ENCODE data around the gene LOXL1. TPM values are rescaled to one million over a fixed set of nuclear protein-coding genes. Genes with fewer than 3 reads are reported as not detected.

Gene LOXL1
- total and polyA plus RNA-seq, 4 donors: 0.67 to 2.0 (median 1.4) TPM; not detected in 1

DNA sequence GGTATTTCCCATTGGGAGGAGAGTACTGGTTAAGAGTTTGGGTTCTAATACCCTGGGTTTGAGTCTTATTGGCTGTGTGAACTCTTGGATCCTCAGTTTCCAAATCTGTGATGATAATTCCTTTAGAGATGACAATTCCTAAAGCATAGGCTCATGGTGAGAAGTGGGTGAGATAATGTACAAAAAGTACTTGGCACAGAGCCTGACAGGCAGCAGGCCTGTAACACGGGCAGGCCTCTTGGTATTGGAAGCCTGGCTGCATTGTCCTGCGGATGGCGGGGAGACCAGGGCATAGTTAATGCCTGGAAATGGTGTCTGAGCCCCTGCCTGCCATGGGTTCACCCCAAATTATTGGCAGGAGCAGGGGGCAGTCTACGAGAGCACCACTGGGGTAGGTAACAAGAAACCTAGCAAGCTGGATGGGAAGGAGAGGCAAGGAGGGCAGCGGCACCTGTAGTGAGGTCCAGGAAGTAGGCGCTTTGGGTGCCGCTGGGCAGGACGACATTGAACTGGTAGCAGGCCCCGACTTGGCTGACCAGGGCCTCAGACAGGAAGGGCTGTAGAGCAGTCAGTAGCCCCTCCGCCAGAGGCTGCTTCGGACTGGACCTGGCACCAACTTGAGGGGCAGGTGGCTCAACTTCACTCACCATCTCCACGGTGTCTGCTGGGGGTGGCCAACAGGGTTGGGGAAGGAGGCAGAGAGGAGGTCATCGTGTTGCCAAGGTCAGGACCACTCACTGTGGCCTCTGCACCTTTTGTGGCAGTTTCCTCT, 58.1 kb downstream of the LOXL1 start:
- H3K36me3 ChIP-seq (ENCODE audit: control insufficient read depth in 4 of 4, insufficient read depth in 3 of 4, low read depth in 1 of 4, low read length in 3 of 4): peaks cover 0 to 20% (median 0%) of the 10 kb centered on the region in 4 donors
- H3K9ac ChIP-seq (ENCODE audit: low read depth in 1 of 2, low read length in 2 of 2): no peak overlapping the region
- no peak for DNase-seq (ENCODE audit: low spot score)
- peaks cover 0 to 5% (median 4%) of the 10 kb centered on the region in 4 donors for H3K4me1 ChIP-seq (ENCODE audit: control insufficient read depth in 4 of 4, insufficient read depth in 4 of 4, low read length in 3 of 4)
- H3K9me3 ChIP-seq (ENCODE audit: control insufficient read depth in 4 of 4, low read length in 3 of 4): no peaks in the 10 kb centered on the region
- H3K27me3 ChIP-seq (ENCODE audit: control insufficient read depth in 4 of 4, insufficient read depth in 4 of 4, low read length in 3 of 4): no peaks in the 10 kb centered on the region
- TF ChIP-seq, protein P1, sequence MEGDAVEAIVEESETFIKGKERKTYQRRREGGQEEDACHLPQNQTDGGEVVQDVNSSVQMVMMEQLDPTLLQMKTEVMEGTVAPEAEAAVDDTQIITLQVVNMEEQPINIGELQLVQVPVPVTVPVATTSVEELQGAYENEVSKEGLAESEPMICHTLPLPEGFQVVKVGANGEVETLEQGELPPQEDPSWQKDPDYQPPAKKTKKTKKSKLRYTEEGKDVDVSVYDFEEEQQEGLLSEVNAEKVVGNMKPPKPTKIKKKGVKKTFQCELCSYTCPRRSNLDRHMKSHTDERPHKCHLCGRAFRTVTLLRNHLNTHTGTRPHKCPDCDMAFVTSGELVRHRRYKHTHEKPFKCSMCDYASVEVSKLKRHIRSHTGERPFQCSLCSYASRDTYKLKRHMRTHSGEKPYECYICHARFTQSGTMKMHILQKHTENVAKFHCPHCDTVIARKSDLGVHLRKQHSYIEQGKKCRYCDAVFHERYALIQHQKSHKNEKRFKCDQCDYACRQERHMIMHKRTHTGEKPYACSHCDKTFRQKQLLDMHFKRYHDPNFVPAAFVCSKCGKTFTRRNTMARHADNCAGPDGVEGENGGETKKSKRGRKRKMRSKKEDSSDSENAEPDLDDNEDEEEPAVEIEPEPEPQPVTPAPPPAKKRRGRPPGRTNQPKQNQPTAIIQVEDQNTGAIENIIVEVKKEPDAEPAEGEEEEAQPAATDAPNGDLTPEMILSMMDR (IDR thresholded peaks at IDR 0.05; ENCODE audit: low read depth, low read length, missing input control): no peak
- TF ChIP-seq HNF4A (conservative IDR thresholded peaks at IDR 0.05): no peak
- TF ChIP-seq, protein P2, sequence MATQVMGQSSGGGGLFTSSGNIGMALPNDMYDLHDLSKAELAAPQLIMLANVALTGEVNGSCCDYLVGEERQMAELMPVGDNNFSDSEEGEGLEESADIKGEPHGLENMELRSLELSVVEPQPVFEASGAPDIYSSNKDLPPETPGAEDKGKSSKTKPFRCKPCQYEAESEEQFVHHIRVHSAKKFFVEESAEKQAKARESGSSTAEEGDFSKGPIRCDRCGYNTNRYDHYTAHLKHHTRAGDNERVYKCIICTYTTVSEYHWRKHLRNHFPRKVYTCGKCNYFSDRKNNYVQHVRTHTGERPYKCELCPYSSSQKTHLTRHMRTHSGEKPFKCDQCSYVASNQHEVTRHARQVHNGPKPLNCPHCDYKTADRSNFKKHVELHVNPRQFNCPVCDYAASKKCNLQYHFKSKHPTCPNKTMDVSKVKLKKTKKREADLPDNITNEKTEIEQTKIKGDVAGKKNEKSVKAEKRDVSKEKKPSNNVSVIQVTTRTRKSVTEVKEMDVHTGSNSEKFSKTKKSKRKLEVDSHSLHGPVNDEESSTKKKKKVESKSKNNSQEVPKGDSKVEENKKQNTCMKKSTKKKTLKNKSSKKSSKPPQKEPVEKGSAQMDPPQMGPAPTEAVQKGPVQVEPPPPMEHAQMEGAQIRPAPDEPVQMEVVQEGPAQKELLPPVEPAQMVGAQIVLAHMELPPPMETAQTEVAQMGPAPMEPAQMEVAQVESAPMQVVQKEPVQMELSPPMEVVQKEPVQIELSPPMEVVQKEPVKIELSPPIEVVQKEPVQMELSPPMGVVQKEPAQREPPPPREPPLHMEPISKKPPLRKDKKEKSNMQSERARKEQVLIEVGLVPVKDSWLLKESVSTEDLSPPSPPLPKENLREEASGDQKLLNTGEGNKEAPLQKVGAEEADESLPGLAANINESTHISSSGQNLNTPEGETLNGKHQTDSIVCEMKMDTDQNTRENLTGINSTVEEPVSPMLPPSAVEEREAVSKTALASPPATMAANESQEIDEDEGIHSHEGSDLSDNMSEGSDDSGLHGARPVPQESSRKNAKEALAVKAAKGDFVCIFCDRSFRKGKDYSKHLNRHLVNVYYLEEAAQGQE (IDR thresholded peaks at IDR 0.05): no peak
- TF ChIP-seq HNF4G (IDR thresholded peaks at IDR 0.05): no peak
- no peak for TF ChIP-seq GABPA (IDR thresholded peaks at IDR 0.05 in 1 of 2, conservative IDR thresholded peaks at IDR 0.05 in 1 of 2)
- no peak for TF ChIP-seq JUND (IDR thresholded peaks at IDR 0.05)
- TF ChIP-seq NR2F2 (IDR thresholded peaks at IDR 0.05): no peak
- no peak overlapping the region for H3K27ac ChIP-seq (ENCODE audit: low read depth in 1 of 2, low read length in 2 of 2)
- 87% methylated on average over 13 of the region's 13 CpGs for WGBS
- no peak overlapping the region for H3K4me3 ChIP-seq (ENCODE audit: low read depth in 1 of 3, low read length in 3 of 3)

DNA sequence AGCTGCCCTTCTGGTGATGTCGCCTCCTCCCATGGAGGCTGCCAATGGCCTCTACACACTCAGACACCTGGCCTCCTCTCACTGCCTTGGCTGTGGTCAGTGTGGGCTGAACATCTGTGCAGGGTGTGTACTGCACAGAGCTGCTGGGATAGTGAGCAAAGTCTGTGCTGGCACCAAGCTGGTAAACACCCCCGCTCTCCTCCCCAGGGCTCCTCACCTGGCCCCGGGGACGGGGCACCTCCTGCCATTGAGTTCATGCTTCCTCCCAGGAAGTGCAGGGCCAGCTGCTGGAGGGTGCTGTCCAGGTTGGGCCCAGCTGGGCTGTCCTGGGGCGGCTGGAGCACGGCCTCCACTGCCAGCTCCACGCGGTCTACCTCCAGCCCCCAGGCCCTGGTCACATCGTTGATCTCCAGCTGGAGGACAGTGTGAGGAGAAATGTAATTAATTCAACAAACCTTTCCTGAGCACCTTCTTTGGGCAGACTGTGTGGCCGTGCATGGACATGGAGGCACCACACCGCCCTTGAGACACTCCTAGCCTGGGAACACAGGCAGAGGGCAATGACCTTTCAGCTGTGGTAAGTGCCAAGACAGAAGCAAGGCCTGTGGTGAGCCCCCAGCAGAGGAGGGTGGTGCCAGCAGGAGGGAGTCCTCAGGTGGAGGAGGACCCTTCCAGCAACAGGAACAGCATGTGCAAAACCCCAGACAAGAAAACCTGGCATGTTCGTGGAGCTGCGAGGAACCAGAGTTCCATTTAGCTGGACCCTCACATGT, 59.0 kb downstream of the LOXL1 start:
- H3K4me3 ChIP-seq (ENCODE audit: low read depth in 1 of 3, low read length in 3 of 3): no peak overlapping the region
- DNase-seq (ENCODE audit: low spot score): no peak
- H3K9me3 ChIP-seq (ENCODE audit: control insufficient read depth in 4 of 4, low read length in 3 of 4): no peaks in the 10 kb centered on the region
- no peak overlapping the region for H3K27ac ChIP-seq (ENCODE audit: low read depth in 1 of 2, low read length in 2 of 2)
- WGBS: 89% methylated on average over 13 of the region's 13 CpGs
- TF ChIP-seq, protein P3, sequence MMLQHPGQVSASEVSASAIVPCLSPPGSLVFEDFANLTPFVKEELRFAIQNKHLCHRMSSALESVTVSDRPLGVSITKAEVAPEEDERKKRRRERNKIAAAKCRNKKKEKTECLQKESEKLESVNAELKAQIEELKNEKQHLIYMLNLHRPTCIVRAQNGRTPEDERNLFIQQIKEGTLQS (IDR thresholded peaks at IDR 0.05): no peak
- TF ChIP-seq, protein P2 (IDR thresholded peaks at IDR 0.05): no peak
- TF ChIP-seq JUND (IDR thresholded peaks at IDR 0.05) (no peak), EGR1 (IDR thresholded peaks at IDR 0.05; ENCODE audit: low read depth in 2 of 2) (no peak), FOXA1 (IDR thresholded peaks at IDR 0.05) (no peak), SP1 (IDR thresholded peaks at IDR 0.05) (no peak)
- peaks cover 0 to 5% (median 4%) of the 10 kb centered on the region in 4 donors for H3K4me1 ChIP-seq (ENCODE audit: control insufficient read depth in 4 of 4, insufficient read depth in 4 of 4, low read length in 3 of 4)
- H3K27me3 ChIP-seq (ENCODE audit: control insufficient read depth in 4 of 4, insufficient read depth in 4 of 4, low read length in 3 of 4): no peaks in the 10 kb centered on the region
- peaks cover 0 to 20% (median 0%) of the 10 kb centered on the region in 4 donors for H3K36me3 ChIP-seq (ENCODE audit: control insufficient read depth in 4 of 4, insufficient read depth in 3 of 4, low read depth in 1 of 4, low read length in 3 of 4)
- H3K9ac ChIP-seq (ENCODE audit: low read depth in 1 of 2, low read length in 2 of 2): no peak overlapping the region

Measured in liver (tissue), 9 donors.